T-cell (primary cell): ENCODE results near the gene AP1G2. TPM values are rescaled to one million over a fixed set of nuclear protein-coding genes. Genes with fewer than 3 reads are reported as not detected.

Source experiments
- ATAC-seq, 4 experiments: fragments of 200-7000 bp in 3 of 4; fragments of 150-1000 bp in 1 of 4; cut with Tn5 transposase; replicated peaks in 1 of 4; 1 replicate in 3 of 4; 2 replicates in 1 of 4; pipeline ENCODE4 v1.10.0; 2021; ENCODE audit warnings: moderate library complexity in 3 of 4, mild to moderate bottlenecking in 2 of 4, moderate number of reproducible peaks in 1 of 4
- CTCF ChIA-PET, 2 donors: fragments of 300-600 bp; sonication (Branson Sonifier 250); formaldehyde crosslinking; loops; one replicate each; lab custom pipeline; 2022; ENCODE audit warnings: antibody characterized with exemption in 2 of 2; lab: Charles Lee
- POLR2A ChIA-PET, 2 donors: fragments of 300-600 bp; sonication (Branson Sonifier 250); formaldehyde crosslinking; loops; one replicate each; lab custom pipeline; 2022; ENCODE audit warnings: antibody characterized with exemption in 2 of 2; lab: Charles Lee
- DNase-seq, 35 experiments: peaks; one replicate each; pipeline versions ENCODE4 v3.0.0 to v3.0.0-alpha.2; 2013 to 2023
- H3K27ac ChIP-seq: one replicate; pipeline ENCODE4 v1.5.1; 2013; ENCODE audit warnings: low read length
- H3K27me3 ChIP-seq, 2 experiments: replicated peaks in 1 of 2; 1 replicate in 1 of 2; 2 replicates in 1 of 2; pipeline versions ENCODE4 v1.6.1 to v1.7.0; 2013; ENCODE audit warnings: low read length in 1 of 2, mixed read lengths in 1 of 2; ENCODE audit not compliant: control insufficient read depth in 2 of 2, insufficient read depth in 2 of 2; ENCODE audit errors: extremely low read depth in 1 of 2
- H3K36me3 ChIP-seq, 2 donors: 1 replicate in 1 of 2; 2 replicates in 1 of 2; pipeline versions ENCODE4 v1.6.1 to v1.7.0; 2013; ENCODE audit warnings: low read length in 1 of 2; ENCODE audit not compliant: control insufficient read depth in 2 of 2, insufficient read depth in 1 of 2; ENCODE audit errors: extremely low read depth in 1 of 2
- H3K4me1 ChIP-seq, 2 experiments: 1 replicate in 1 of 2; 2 replicates in 1 of 2; pipeline versions ENCODE4 v1.6.1 to v1.7.0; 2013; ENCODE audit warnings: low read length in 2 of 2, mixed read lengths in 1 of 2; ENCODE audit not compliant: insufficient read depth in 2 of 2, control insufficient read depth in 1 of 2; ENCODE audit errors: extremely low read depth in 1 of 2
- H3K4me3 ChIP-seq, 2 donors: 1 replicate in 1 of 2; 2 replicates in 1 of 2; pipeline versions ENCODE4 v1.5.1 to v1.7.0; 2013; ENCODE audit warnings: mild to moderate bottlenecking in 2 of 2, low read length in 1 of 2, moderate library complexity in 1 of 2; ENCODE audit not compliant: control insufficient read depth in 1 of 2; ENCODE audit errors: extremely low read depth in 1 of 2
- H3K9me3 ChIP-seq: 2 replicates; pipeline ENCODE4 v1.7.0; 2013
- H3K27ac Mint-ChIP-seq, 2 donors: one replicate each; pipeline ENCODE4 v1.8.0; 2020 to 2021; ENCODE audit warnings: mild to moderate bottlenecking in 2 of 2, mixed read lengths in 2 of 2
- H3K27me3 Mint-ChIP-seq, 2 donors: one replicate each; pipeline ENCODE4 v1.8.0; 2021 to 2022; ENCODE audit warnings: mixed read lengths in 2 of 2
- H3K36me3 Mint-ChIP-seq: one replicate; pipeline ENCODE4 v1.8.0; 2021; ENCODE audit warnings: mixed read lengths
- H3K4me1 Mint-ChIP-seq, 3 donors: one replicate each; pipeline ENCODE4 v1.8.0; 2020 to 2022; ENCODE audit warnings: mixed read lengths in 3 of 3, mild to moderate bottlenecking in 1 of 3
- H3K4me3 Mint-ChIP-seq, 3 donors: one replicate each; pipeline ENCODE4 v1.8.0; 2020 to 2022; ENCODE audit warnings: mild to moderate bottlenecking in 3 of 3, mixed read lengths in 3 of 3, moderate library complexity in 3 of 3
- H3K9me3 Mint-ChIP-seq, 3 donors: one replicate each; pipeline ENCODE4 v1.8.0; 2020 to 2022; ENCODE audit warnings: mixed read lengths in 3 of 3
- WGBS: methylation state at CpG from one replicate; pipeline ENCODE4 v1.1.5; 2013; ENCODE audit warnings: missing lambda C conversion rate; ENCODE audit not compliant: insufficient coverage; 5-methylcytosine and 5-hydroxymethylcytosine counted together
- total RNA-seq, 35 experiments: library from RNA in 6 of 35; stranded (reverse) in 6 of 35; fragments of 120-200 nt in 1 of 35; gene quantifications; one replicate each; pipeline versions ENCODE4 v1.2.1 to v1.2.4 and lab custom pipeline; 2013 to 2026

AP1G2 gene
- total RNA-seq, 5 donors from 2014 or later (not counting 1 experiment from before 2014, with no cell fraction given), result 321 to 526 (median 484) TPM

DNA sequence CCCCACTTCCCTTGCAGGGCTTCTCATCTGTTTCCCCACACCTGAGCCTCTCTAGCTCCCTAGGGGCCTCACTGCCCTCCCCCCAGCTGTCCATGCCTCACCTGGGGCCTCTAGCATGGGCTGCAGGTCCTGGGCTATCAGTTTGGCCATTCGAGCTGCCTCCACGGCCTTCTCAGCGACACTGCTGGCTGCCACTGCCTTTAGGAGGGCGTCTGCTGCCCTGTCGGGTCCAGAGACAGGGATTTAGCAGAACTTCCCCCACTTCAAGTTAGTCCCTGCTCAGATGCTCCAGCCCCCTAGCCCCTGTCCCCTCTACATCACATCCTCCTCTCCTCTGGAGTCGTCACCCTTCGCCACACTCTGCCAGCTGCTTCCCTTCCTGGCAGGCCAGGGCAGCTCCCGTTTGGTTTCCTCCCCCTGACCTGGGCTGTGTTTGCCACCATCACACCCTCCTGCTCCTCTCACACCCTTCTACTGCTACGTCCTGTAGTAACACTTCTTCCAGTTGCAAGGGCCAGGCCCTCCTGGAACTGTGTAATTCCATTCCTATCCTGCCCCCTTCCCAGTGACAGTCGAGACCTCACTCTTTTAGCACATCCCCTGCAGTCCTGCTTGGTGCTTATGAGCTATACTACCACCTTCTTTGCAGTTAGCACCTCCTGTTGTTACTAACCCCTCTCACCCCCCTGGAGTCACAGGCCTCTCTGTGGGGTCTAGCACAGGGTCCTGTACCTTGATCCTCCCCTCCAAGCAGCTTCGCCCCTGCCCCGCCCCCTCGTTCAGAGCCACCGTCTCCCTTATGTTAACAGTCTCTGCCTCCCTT is 4.3 kb upstream of the AP1G2 start:
- H3K27ac Mint-ChIP-seq, result no peak overlapping the region
- peaks cover 24 to 33% (median 29%) of the 10 kb centered on the region in 3 donors for H3K4me1 Mint-ChIP-seq
- H3K27me3 Mint-ChIP-seq, result peaks cover 31 to 33% of the 10 kb centered on the region in 2 donors
- POLR2A ChIA-PET, result no interaction called here
- H3K27ac ChIP-seq, result no peak overlapping the region
- no peak overlapping the region for H3K4me3 Mint-ChIP-seq
- H3K27me3 ChIP-seq, result peaks cover 10 to 48% of the 10 kb centered on the region in 2 experiments
- 62% methylated on average over 14 of the region's 14 CpGs for WGBS
- CTCF ChIA-PET, result interaction anchor here in 1 of 2 donors (0.6 kb wide), 1 partner anchor 645 kb away, joined by 3 read pairs; no protein-coding TSS in a partner anchor
- DNase-seq (no peak), ATAC-seq (no peak)
- no peaks in the 10 kb centered on the region for H3K9me3 Mint-ChIP-seq
- H3K36me3 ChIP-seq, result no peaks in the 10 kb centered on the region
- H3K4me3 ChIP-seq, result no peak overlapping the region
- H3K36me3 Mint-ChIP-seq, result peaks cover 3% of the 10 kb centered on the region
- peaks cover 5 to 30% of the 10 kb centered on the region in 2 experiments for H3K4me1 ChIP-seq
- H3K9me3 ChIP-seq, result no peaks in the 10 kb centered on the region

- Mint-ChIP-seq H3K4me3 (no peak overlapping the region), H3K9me3 (no peaks in the 10 kb centered on the region), H3K4me1 (peaks cover 23 to 35% (median 29%) of the 10 kb centered on the region in 3 donors), H3K27ac (no peak overlapping the region), H3K27me3 (peaks cover 23 to 26% of the 10 kb centered on the region in 2 donors), H3K36me3 (peaks cover 8% of the 10 kb centered on the region)
- Histone ChIP-seq H3K9me3 (no peaks in the 10 kb centered on the region), H3K27ac (no peak overlapping the region), H3K4me1 (peaks cover 9 to 32% of the 10 kb centered on the region in 2 experiments), H3K4me3 (no peak overlapping the region), H3K27me3 (peaks cover 6 to 40% of the 10 kb centered on the region in 2 experiments), H3K36me3 (peaks cover 0 to 3% of the 10 kb centered on the region in 2 donors)
- ChIA-PET POLR2A (interaction anchor here in 1 of 2 donors (0.5 kb wide), 1 partner anchor 92 kb away, joined by 4 read pairs; no protein-coding TSS in a partner anchor), CTCF (interaction anchor here in 1 of 2 donors (0.7 kb wide), 1 partner anchor 94 kb away, joined by 6 read pairs; no protein-coding TSS in a partner anchor)
- 80% methylated on average over 20 of the region's 23 CpGs for WGBS
- peak in 1 of 35 experiments; percentile 15 for DNase-seq
- ATAC-seq, result no peak
These were observed 3.4 kb upstream of the AP1G2 start for GRCh38 chr14:23570806-23571483.

GRCh38 chr14:23569443-23570151 is 2.0 kb upstream of the AP1G2 start:
- DNase-seq (no peak), ATAC-seq (no peak)
- Histone ChIP-seq H3K9me3 (no peaks in the 10 kb centered on the region), H3K4me1 (peaks cover 9 to 34% of the 10 kb centered on the region in 2 experiments), H3K27ac (no peak overlapping the region), H3K36me3 (peaks cover 0 to 16% of the 10 kb centered on the region in 2 donors), H3K27me3 (peaks cover 0 to 33% of the 10 kb centered on the region in 2 experiments), H3K4me3 (no peak overlapping the region)
- Mint-ChIP-seq H3K27me3 (peaks cover 14 to 16% of the 10 kb centered on the region in 2 donors), H3K36me3 (peaks cover 14% of the 10 kb centered on the region), H3K9me3 (no peaks in the 10 kb centered on the region), H3K4me3 (no peak overlapping the region), H3K4me1 (peaks cover 27 to 40% (median 29%) of the 10 kb centered on the region in 3 donors), H3K27ac (peak overlapping the region; percentile 16 to 99)
- POLR2A ChIA-PET, result no interaction called here
- CTCF ChIA-PET, result interaction anchor here (1.4 to 1.5 kb wide), 2 partner anchors 11 to 13 kb away, joined by 3 read pairs; no protein-coding TSS in a partner anchor
- 84% methylated on average over 5 of the region's 7 CpGs for WGBS

DNA sequence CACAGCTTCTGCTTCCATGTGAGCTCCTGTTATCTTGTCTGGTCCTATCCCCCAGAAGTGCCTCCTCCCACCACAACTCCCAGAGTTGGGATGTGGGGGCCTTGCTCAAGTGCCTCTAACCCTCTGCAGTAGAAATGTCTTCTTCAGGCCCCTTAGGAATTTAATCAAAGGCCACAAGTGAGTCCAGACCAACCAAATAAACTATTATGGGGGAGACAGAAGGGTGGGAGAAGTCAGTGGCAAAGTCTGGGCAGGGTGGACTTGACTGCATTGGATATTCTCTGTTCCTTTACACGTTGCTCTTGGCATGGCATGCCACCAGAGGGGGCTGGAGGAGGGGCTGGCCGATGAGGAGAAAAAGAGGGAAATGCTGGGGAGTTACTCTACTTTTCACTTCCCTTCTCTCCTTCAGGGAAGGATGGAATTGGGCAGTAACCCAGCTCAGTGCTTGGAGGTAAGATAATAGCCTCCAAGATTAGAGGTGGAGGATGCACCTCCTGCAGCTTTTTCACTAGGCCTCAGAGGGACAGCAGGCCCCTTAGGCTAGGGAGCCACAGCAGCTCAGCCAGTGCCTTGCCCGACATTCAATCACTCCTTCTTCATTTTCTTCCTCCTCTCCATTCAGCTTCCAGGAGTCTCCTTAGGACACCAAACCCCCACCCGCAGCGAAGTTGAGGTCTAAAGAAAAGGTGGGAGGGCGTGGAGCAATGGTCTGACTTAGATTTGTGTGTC is 1.2 kb upstream of the AP1G2 start:
- Histone ChIP-seq H3K4me3 (no peak overlapping the region), H3K36me3 (peaks cover 5 to 24% of the 10 kb centered on the region in 2 donors), H3K27me3 (peaks cover 0 to 28% of the 10 kb centered on the region in 2 experiments), H3K27ac (peak overlapping the region; percentile 78), H3K9me3 (no peaks in the 10 kb centered on the region), H3K4me1 (peaks cover 9 to 34% of the 10 kb centered on the region in 2 experiments)
- H3K4me3 Mint-ChIP-seq, result peak overlapping the region; percentile 98 to 100 (median 99)
- peak overlapping the region; percentile 98 to 99 for H3K27ac Mint-ChIP-seq
- DNase-seq (peak in 1 of 35 experiments; percentile 39), ATAC-seq (no peak)
- no peaks in the 10 kb centered on the region for H3K9me3 Mint-ChIP-seq
- H3K27me3 Mint-ChIP-seq, result peaks cover 14% of the 10 kb centered on the region in 2 donors
- WGBS, result no CpG with 5 or more reads among the region's 6 CpGs
- peaks cover 20% of the 10 kb centered on the region for H3K36me3 Mint-ChIP-seq
- CTCF ChIA-PET, result interaction anchor here (1.4 to 1.5 kb wide), 2 partner anchors 10 to 12 kb away, joined by 3 read pairs; no protein-coding TSS in a partner anchor
- POLR2A ChIA-PET, result no interaction called here
- peaks cover 27 to 40% (median 29%) of the 10 kb centered on the region in 3 donors for H3K4me1 Mint-ChIP-seq

GRCh38 chr14:23568021-23568599 is 519 bp upstream of the AP1G2 start:
- POLR2A ChIA-PET, result interaction anchor here in 1 of 2 donors (0.6 kb wide), 1 partner anchor 62 kb away, joined by 7 read pairs; no protein-coding TSS in a partner anchor

More at GRCh38 chr14:23568021-23568599, 519 bp upstream of the AP1G2 start:
- DNase-seq, result no peak
- Histone ChIP-seq H3K4me3 (peak overlapping the region; percentile 89 to 95), H3K9me3 (no peaks in the 10 kb centered on the region), H3K27me3 (peaks cover 0 to 21% of the 10 kb centered on the region in 2 experiments), H3K36me3 (peaks cover 10 to 31% of the 10 kb centered on the region in 2 donors), H3K27ac (peak overlapping the region; percentile 78), H3K4me1 (peaks cover 9 to 34% of the 10 kb centered on the region in 2 experiments)
- CTCF ChIA-PET, result interaction anchor here (0.6 to 1.5 kb wide), 4 partner anchors 9 to 542 kb away, joined by 3 to 4 read pairs (median 3); no protein-coding TSS in a partner anchor
- Mint-ChIP-seq H3K4me3 (peak overlapping the region; percentile 98 to 100 (median 99)), H3K4me1 (peaks cover 28 to 41% (median 33%) of the 10 kb centered on the region in 3 donors), H3K9me3 (no peaks in the 10 kb centered on the region), H3K36me3 (peaks cover 20% of the 10 kb centered on the region), H3K27me3 (peaks cover 8 to 13% of the 10 kb centered on the region in 2 donors), H3K27ac (peak overlapping the region; percentile 98 to 99)
- no peak for ATAC-seq
- WGBS, result no CpG with 5 or more reads among the region's 2 CpGs
